Endothelial cell of umbilical vein (primary cell): Measurements from ENCODE around the gene IRF1. TPM values are rescaled to one million over a fixed set of nuclear protein-coding genes. Genes with fewer than 3 reads are reported as not detected.

Experiments used
- BruUV-seq: library from RNA; stranded (reverse); fragments of 400-500 nt; replicated peaks from 2 replicates; lab custom pipeline; 2021; lab: Mats Ljungman, UMichigan
- CTCF ChIA-PET: fragments of 300-600, 350-600 bp; sonication (Branson Sonifier 250); formaldehyde crosslinking; loops from one replicate; lab custom pipeline; 2021; ENCODE audit warnings: antibody characterized with exemption, inconsistent platforms; lab: Charles Lee
- POLR2A ChIA-PET: fragments of 300-600, 350-600 bp; sonication (Branson Sonifier 250); formaldehyde crosslinking; loops from one replicate; lab custom pipeline; 2021; ENCODE audit warnings: antibody characterized with exemption, inconsistent platforms; lab: Charles Lee
- DNase-seq: peaks from one replicate; pipeline ENCODE4 v3.0.0-alpha.2; 2011; ENCODE audit warnings: low read depth, low spot score
- FAIRE-seq: peaks from 2 replicates; lab custom pipeline; 2011; peaks lifted over from hg19 to GRCh38; lab: Jason Lieb, UNC
- H2AFZ ChIP-seq: 2 replicates; pipeline ENCODE4 v1.6.0; 2012; ENCODE audit warnings: low read depth, low read length, control low read depth, inconsistent platforms
- H3K27ac ChIP-seq: 2 replicates; pipeline ENCODE4 v1.5.1; 2011; ENCODE audit warnings: low read depth, mild to moderate bottlenecking, control low read depth, low read length, moderate library complexity; ENCODE audit not compliant: insufficient read depth
- H3K27me3 ChIP-seq, 2 experiments: 2 replicates each; pipeline versions ENCODE4 v1.6.0 to v1.6.1; 2011; ENCODE audit warnings: low read length in 2 of 2, mixed read lengths in 1 of 2; ENCODE audit not compliant: control insufficient read depth in 2 of 2, insufficient read depth in 2 of 2
- H3K36me3 ChIP-seq, 2 experiments: 2 replicates in 1 of 2; 3 replicates in 1 of 2; pipeline ENCODE4 v1.5.1; 2011; ENCODE audit warnings: low read length in 2 of 2, mild to moderate bottlenecking in 1 of 2, moderate library complexity in 1 of 2; ENCODE audit not compliant: control insufficient read depth in 2 of 2, insufficient read depth in 2 of 2; ENCODE audit errors: extremely low read depth in 1 of 2
- H3K4me1 ChIP-seq: 3 replicates; pipeline ENCODE4 v1.5.1; 2011; ENCODE audit warnings: mild to moderate bottlenecking, low read length; ENCODE audit not compliant: control insufficient read depth, insufficient read depth; ENCODE audit errors: extremely low read depth
- H3K4me2 ChIP-seq: 2 replicates; pipeline ENCODE4 v1.6.1; 2011; ENCODE audit warnings: low read length, control low read depth, mixed read lengths; ENCODE audit not compliant: insufficient read depth
- H3K4me3 ChIP-seq, 3 experiments: fragments of 200-600 bp in 1 of 3; sonication (generic), shearing (Covaris generic) in 1 of 3; replicated peaks in 1 of 3; 2 replicates each; pipeline ENCODE4 v1.5.1; 2011 to 2016; ENCODE audit warnings: control low read depth in 3 of 3, low read length in 3 of 3, mild to moderate bottlenecking in 2 of 3, inconsistent platforms in 1 of 3, low read depth in 1 of 3, moderate library complexity in 1 of 3; ENCODE audit not compliant: insufficient read depth in 1 of 3
- H3K79me2 ChIP-seq: 2 replicates; pipeline ENCODE4 v1.6.0; 2012; ENCODE audit warnings: low read length, inconsistent platforms; ENCODE audit not compliant: control insufficient read depth, insufficient read depth
- H3K9ac ChIP-seq: replicated peaks from 2 replicates; pipeline ENCODE3; 2011; ENCODE audit warnings: low read length, control low read depth; ENCODE audit not compliant: insufficient read depth; ENCODE audit errors: extremely low read depth
- H3K9me1 ChIP-seq: replicated peaks from 3 replicates; pipeline ENCODE4 v1.6.0; 2011; ENCODE audit warnings: mild to moderate bottlenecking, low read length; ENCODE audit not compliant: control insufficient read depth, insufficient read depth; ENCODE audit errors: extremely low read depth
- H3K9me3 ChIP-seq: replicated peaks from 2 replicates; pipeline ENCODE4 v1.5.1; 2012; ENCODE audit warnings: low read length, inconsistent platforms; ENCODE audit not compliant: control insufficient read depth, insufficient read depth
- H4K20me1 ChIP-seq: replicated peaks from 2 replicates; pipeline ENCODE3; 2011; ENCODE audit warnings: mild to moderate bottlenecking, low read length; ENCODE audit not compliant: control insufficient read depth, insufficient read depth; ENCODE audit errors: extremely low read depth
- CTCF ChIP-seq, 2 donors: IDR thresholded peaks; 1 replicate in 1 of 2; 2 replicates in 1 of 2; pipeline ENCODE4 v1.5.1; 2011; ENCODE audit warnings: low read length in 2 of 2, mild to moderate bottlenecking in 2 of 2, moderate library complexity in 2 of 2, control low read depth in 1 of 2, inconsistent platforms in 1 of 2, low read depth in 1 of 2; ENCODE audit not compliant: insufficient read depth in 1 of 2; ENCODE audit errors: extremely low read depth in 1 of 2
- EZH2 ChIP-seq: IDR thresholded peaks from 2 replicates; pipeline ENCODE4 v1.6.1; 2012; ENCODE audit warnings: borderline replicate concordance, low read depth, mild to moderate bottlenecking, moderate library complexity, low read length, inconsistent platforms; ENCODE audit not compliant: severe bottlenecking
- FOS ChIP-seq: IDR thresholded peaks from 2 replicates; pipeline ENCODE4 v1.6.1; 2011; ENCODE audit warnings: mild to moderate bottlenecking, low read length, moderate library complexity, borderline replicate concordance; ENCODE audit not compliant: insufficient read depth
- GATA2 ChIP-seq: IDR thresholded peaks from 2 replicates; pipeline ENCODE4 v1.7.0; 2011; ENCODE audit warnings: low read depth, mild to moderate bottlenecking, moderate library complexity, mixed read lengths, low read length; ENCODE audit not compliant: insufficient read length, insufficient read depth
- JUN ChIP-seq: IDR thresholded peaks from 2 replicates; pipeline ENCODE4 v1.6.1; 2011; ENCODE audit warnings: borderline replicate concordance, low read depth; ENCODE audit not compliant: insufficient read length, insufficient read depth
- MAX ChIP-seq: IDR thresholded peaks from 2 replicates; pipeline ENCODE4 v1.6.1; 2011; ENCODE audit not compliant: insufficient read depth, insufficient read length
- MYC ChIP-seq: IDR thresholded peaks from one replicate; pipeline ENCODE4 v1.6.1; 2011; ENCODE audit warnings: mild to moderate bottlenecking, low read depth, low read length
- POLR2A ChIP-seq: IDR thresholded peaks from 2 replicates; pipeline ENCODE4 v1.6.1; 2012; ENCODE audit warnings: low read depth, mild to moderate bottlenecking, control low read depth, low read length
- POLR2AphosphoS5 ChIP-seq: IDR thresholded peaks from 2 replicates; pipeline ENCODE4 v1.6.1; 2012; ENCODE audit warnings: low read depth, mild to moderate bottlenecking, control low read depth, low read length, moderate library complexity; ENCODE audit not compliant: insufficient read depth
- dilution Hi-C: fragments of 300-500 bp; cut with MboI; formaldehyde crosslinking; loops from one replicate; pipeline ENCODE4 v1.15.0; 2019; ENCODE audit warnings: low sequenced_read_pairs; ENCODE audit not compliant: extremely low pct_ligation_motif_present
- intact Hi-C: fragments of 100-400 bp; cut with micrococcal nuclease; formaldehyde crosslinking; loops from one replicate; pipeline ENCODE4 v1.10.0; 2022
- polyA plus RNA-seq, 4 experiments: library from polyadenylated mRNA; depleted of rRNA in 3 of 4; stranded (reverse) in 3 of 4; unstranded in 1 of 4; fragments of >200 nt; gene quantifications; 2 replicates each; pipeline versions ENCODE4 v1.2.1 to v1.2.3, GENCODE V29; 2011 to 2012; ENCODE audit warnings: missing spikeins in 1 of 4
- total RNA-seq: library from RNA; stranded (reverse); gene quantifications from 2 replicates; pipeline ENCODE4 v1.2.3, GENCODE V29; 2021

IRF1 gene
- total and polyA plus RNA-seq, 2 donors (not counting 3 experiments of a cell fraction or from before 2014, with no cell fraction given) = 12.3 to 28.0 TPM

GRCh38 chr5:132455614-132456115, 34.9 kb downstream of the IRF1 start:
- no peaks in the 10 kb centered on the region for H3K27me3 ChIP-seq
- dilution Hi-C loops (no loop called here), intact Hi-C loops (loop anchor here (1.0 kb wide), 1 partner anchor 9 kb away; no protein-coding TSS in a partner anchor)
- no peaks in the 10 kb centered on the region for H3K36me3 ChIP-seq
- peaks cover 22% of the 10 kb centered on the region for H3K4me1 ChIP-seq
- no peak overlapping the region for H3K4me3 ChIP-seq
- DNase-seq (no peak), FAIRE-seq (peak; percentile 60)
- no TSS peak for BruUV-seq
- TF ChIP-seq JUN = no peak
- H3K9ac ChIP-seq = no peak overlapping the region
- H3K4me2 ChIP-seq = no peak overlapping the region
- H3K9me1 ChIP-seq = no peaks in the 10 kb centered on the region
- no peaks in the 10 kb centered on the region for H4K20me1 ChIP-seq
- ChIA-PET CTCF (interaction anchor here (1.0 to 3.5 kb wide), 7 partner anchors 8 to 45 kb away, joined by 3 to 21 read pairs (median 8); no protein-coding TSS in a partner anchor), POLR2A (no interaction called here)
- H2AFZ ChIP-seq = no peak overlapping the region
- H3K27ac ChIP-seq = peak overlapping the region; percentile 49
- H3K9me3 ChIP-seq = no peaks in the 10 kb centered on the region
- H3K79me2 ChIP-seq = no peaks in the 10 kb centered on the region

DNA sequence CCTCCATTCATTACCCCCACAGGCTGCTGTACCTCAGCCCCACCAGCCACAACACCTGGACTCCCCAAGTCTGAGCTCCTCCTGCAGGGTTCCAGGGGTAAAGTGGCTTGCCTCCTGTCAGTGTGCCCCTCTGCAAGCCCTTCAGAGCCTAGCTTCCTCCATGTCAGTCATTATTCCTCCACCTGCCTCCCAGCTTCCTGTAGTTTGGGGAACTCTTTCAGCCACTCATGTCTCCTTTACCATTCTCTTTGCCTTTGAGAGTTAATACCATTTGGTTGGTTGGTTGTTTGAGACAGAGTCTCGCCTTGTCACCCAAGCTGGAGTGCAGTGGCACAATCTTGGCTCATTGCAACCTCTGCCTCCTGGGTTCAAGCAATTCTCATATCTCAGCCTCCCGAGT, 36.2 kb downstream of the IRF1 start:
- Histone ChIP-seq H2AFZ (no peak overlapping the region), H3K27me3 (no peaks in the 10 kb centered on the region), H3K4me1 (peaks cover 22% of the 10 kb centered on the region), H3K4me2 (no peak overlapping the region), H3K9me3 (no peaks in the 10 kb centered on the region), H4K20me1 (no peaks in the 10 kb centered on the region), H3K9me1 (no peaks in the 10 kb centered on the region), H3K36me3 (no peaks in the 10 kb centered on the region), H3K4me3 (no peak overlapping the region), H3K27ac (no peak overlapping the region), H3K79me2 (no peaks in the 10 kb centered on the region), H3K9ac (no peak overlapping the region)
- DNase-seq = no peak
- dilution Hi-C loops = no loop called here
- no peak for FAIRE-seq
- ChIA-PET CTCF (interaction anchor here (1.2 to 3.5 kb wide), 6 partner anchors 10 to 36 kb away, joined by 4 to 21 read pairs (median 7); partner anchors contain the start of gene IRF1), POLR2A (no interaction called here)
- TF ChIP-seq JUN (no peak), POLR2A (no peak), MYC (no peak), POLR2AphosphoS5 (no peak), FOS (no peak), CTCF (IDR thresholded peaks at IDR 0.05; ENCODE audit: extremely low read depth in 1 of 2, insufficient read depth in 1 of 2, low read depth in 1 of 2, low read length in 2 of 2) (no peak), GATA2 (no peak), MAX (no peak), EZH2 (no peak)
- intact Hi-C loops = no loop called here
- BruUV-seq = no TSS peak
